HG03432 (cell line): ENCODE data around the gene TINAGL1.

Experiments
- ATAC-seq: cut with Tn5 transposase; IDR thresholded peaks from one replicate; pipeline ENCODE4 v1.9.1; 2021; ENCODE audit warnings: mild to moderate bottlenecking, moderate library complexity; ENCODE audit not compliant: unreplicated experiment

Gene TINAGL1

GRCh38 chr1:31625561-31626222 is 49.4 kb downstream of the TINAGL1 start:
- ATAC-seq: no peak

GRCh38 chr1:31626223-31627207 is 50.2 kb downstream of the TINAGL1 start:
- ATAC-seq: no peak

GRCh38 chr1:31627301-31627929 is 51.1 kb downstream of the TINAGL1 start:
- ATAC-seq: no peak

DNA sequence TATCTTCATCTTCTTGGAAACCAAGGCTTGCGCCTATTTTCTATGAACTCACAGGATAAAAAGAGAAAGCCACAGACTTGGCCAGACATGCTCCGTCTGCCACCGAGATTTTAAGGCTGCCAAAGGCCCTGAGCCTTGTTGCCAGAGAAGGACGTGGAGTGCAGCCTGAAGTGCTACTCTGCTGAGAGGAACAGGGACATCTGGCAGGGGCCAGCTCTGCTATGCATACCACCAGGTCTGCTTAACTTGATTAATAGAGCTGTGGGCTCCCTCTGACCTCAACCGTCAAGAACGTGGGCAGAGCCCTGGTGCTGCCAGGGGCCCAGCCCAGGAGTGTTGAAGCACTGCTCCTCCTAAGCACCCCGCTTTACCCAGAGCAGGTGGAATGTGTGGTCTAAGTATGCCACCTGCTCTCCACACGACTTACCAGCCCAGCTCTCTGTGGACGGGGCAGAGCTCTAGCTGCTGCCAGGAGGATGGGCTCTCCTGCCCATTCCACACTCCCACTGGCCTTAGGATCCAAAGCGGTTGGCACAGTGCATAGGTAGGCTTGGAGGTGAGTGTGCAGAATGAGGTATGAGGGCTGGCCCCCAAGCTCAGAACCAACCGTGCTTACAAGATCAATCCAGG is 51.7 kb downstream of the TINAGL1 start:
- ATAC-seq: no peak

GRCh38 chr1:31628931-31629556 is 52.7 kb downstream of the TINAGL1 start:
- no peak for ATAC-seq

- ATAC-seq: no peak
Observed at GRCh38 chr1:31632649-31633048, 56.3 kb downstream of the TINAGL1 start.

DNA sequence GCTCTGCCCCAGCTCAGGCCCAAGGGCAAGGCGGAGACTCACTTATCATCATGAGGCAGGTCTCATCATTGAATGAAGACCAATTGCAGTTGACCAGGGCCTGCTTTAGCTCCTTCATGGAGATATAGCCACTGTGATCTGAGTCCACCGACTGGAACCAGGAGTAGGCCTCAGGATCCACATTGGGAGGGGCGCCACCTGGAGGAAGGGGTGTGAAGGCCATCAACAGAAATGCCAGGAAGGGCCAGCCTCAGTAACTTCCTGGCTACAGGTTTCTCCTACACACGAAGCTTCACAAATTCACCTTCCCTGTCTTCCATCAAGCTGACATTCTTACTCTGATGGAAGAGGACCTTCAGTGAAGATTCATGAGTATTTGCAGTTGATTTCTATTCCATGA is 56.8 kb downstream of the TINAGL1 start:
- ATAC-seq: no peak
